NOMO-1 treated with dmso at 0.1 percent for 144 hours (cell line): ENCODE results near the gene PRKCA.
A peak's percentile ranks its signal among the peaks of the same experiment; 100 is the strongest.

Experiments used
- DNase-seq: peaks from one replicate; lab custom pipeline; 2025; ENCODE audit not compliant: unreplicated experiment; lab: John Stamatoyannopoulos, UW

PRKCA gene

DNA sequence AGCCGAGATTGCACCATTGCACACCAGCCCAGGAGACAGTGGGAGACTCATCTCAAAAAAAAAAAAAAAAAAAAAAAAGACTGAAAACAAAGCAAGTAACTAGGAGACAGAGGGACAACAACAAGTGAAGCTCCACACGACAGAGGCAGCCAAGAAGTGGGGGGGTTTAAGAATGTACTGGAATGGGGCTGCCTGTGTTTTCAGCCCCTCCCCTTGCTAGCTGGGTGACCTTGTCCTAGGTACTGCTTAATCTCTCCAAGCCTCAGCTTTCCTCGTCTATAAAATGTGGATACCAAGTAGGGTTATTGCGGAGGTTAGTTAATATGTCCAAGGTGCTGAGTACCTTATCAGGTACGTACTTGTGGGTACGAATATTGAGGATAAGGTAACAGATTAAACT, 368.7 kb downstream of the PRKCA start:
- no peak for DNase-seq

DNA sequence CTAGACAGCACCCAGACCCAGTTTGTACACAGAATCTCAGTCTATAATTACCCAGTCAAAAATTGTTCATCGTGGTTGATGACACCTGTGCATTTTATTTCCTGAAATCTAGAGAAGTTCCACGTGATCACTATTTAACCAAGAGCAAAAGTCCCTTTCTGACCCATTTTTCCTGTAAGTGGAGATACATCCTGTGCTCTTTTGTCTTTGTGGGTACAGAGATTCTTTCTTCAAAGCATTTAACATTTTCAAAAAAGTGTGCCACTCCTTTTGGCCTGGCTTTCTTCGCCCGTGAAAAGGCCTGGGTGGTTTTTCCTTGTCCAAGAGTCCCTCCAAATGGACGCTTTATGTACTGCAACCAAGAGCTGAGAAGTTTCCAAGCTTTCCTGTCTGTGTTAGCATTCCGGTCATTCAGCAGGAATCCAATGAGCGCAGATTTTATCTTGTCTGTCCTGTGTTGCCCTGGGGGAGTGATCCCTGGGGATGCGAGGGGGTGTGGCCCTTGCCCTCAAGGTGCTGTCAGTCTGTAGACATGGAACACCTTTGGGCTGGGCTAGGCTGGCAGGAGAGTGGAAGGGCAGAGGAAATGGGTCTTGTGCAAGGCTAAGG, 371.4 kb downstream of the PRKCA start:
- DNase-seq = no peak

DNA sequence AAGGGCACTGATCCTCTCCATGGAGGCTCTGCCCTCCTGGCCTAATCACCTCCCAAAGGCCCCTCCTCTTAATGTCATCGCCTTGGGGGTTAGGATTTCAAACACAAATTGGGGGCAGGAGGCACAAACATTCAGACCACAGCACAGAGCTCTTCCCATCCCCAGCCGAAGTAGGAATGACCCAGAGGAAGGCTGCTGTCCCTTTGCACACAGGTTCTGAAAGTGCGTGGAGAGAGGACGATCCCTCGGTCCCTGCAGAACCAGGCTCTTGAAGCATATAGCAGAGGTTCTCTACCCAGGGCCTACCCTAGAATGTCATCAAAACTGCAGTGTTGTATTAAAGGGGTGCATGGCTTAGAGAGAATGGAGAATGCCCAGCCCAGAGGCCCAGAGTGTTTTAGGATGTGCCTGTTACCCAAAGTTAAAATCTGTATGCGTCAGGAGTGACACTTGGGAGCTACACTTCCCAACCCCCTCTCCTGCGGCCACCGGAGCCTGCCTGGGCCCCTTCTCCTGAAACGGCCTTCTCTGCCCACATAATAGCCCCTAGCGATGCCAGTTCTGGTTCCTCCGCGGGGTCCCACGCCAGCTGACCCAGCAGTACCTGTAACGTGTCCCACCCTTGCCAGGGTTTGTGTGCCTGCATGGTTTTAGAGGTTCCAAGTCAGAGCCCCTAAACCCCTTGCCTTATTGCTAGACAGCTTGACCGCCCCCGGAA, 373.0 kb downstream of the PRKCA start:
- DNase-seq = no peak

DNA sequence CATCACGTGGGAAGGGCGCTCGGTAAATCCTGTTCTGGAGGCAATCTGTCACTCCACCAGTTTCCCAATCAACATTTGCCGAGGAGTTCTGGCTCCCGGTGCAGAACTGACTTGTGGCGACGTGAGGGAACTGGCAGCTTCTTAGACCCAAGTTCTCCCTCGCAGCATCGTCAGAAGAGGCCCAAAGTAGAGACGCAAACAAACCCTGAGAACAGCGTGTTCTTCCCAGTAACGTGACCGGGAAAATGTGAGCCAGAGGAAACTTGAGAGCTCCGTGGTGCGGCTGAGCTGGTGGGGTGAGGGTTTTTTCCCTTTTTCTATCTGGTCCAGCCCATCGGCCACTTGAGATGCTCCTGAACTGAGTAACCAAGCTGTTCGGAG, 373.6 kb downstream of the PRKCA start:
- no peak for DNase-seq

DNA sequence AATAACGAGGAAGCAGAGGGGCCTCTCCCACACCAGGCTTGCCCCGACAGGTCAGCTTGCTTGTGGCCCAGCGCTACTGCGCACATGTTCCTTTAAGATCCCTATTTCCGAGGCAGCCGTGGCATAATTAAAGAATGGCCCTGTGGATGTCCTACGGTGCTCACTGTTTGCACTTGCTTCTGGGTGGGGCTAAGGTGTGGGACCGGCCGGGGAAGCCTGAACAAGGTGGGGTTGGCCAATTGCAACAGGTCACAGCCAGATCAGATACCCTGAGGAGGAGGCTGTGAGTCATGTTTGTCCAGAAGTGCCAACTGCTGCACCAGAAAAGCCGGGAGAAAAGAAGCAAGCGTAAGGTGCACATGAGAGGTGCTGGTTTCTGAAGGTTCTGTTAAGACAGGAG, 374.0 kb downstream of the PRKCA start:
- DNase-seq = no peak

DNA sequence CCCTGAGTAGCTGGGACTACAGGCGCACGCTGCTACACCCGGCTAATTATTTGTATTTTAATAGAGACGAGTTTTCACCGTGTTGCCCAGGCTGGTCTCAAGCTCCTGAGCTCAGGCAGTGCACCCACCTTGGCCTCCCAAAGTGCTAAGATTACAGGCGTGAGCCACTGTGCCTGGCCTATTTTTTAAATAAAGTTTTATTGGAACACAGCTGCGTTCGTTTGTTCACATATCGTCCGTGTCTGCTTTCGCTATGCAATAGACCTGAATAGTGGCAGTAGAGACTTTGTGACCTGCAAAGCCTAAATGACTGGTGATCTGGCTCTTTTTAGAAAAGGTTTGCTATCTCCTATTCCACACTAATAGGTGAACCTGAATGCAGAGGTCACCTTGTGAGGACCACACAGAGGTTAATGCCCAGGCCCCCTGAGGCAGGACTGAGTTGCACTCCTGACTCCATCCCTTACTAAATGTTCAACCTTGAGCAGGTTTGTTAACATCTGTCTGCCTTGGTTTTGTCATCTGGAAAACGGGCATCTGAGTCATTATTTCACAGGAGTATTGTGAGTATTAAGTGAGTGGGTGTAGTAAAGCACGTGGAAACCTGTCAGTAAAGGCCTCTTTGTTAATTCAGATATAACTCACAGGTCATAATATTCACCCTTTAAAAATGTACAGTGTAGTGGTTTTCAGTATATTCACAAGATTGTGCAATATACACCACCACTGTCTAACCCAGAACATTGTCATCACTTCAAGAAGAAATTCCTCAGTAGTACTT, 375.0 kb downstream of the PRKCA start:
- DNase-seq = no peak

DNA sequence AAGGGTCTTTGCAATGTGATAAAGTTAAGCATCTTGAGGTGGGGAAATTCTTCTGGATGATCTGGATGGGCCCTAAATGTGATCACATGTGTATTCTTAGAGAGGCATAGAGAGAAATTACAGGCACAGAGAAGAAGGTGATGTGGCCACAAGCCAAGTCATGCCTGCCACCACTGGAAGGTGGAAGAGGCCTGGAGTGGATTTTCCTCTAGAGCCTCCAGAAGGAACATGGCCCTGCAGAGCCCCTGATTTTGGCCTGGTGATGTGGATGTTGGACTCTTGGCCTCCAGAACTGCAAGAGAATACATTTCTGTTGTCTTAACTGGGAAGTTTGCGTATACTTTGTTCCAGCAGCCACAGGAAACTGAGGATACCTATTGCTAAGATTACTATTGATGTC, 375.6 kb downstream of the PRKCA start:
- no peak for DNase-seq

DNA sequence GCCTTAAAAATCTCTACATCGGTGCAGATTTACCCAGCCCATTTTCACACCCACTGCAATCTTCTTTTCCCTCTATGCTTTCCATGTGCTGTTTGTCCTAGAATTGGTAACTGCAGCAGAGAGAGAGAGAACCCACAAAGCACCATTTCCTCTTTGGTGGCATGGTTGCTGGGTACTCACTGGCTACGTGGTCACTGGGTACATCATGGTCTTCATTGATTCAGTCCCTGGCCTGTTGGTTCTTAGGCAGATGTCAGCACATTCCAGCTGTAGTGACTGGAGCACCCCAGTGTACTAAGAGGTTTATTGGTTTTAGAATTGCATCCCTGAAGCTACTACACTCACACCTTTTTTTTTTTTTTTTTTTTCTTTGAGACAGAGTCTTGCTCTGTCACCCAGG, 376.4 kb downstream of the PRKCA start:
- DNase-seq = no peak

DNA sequence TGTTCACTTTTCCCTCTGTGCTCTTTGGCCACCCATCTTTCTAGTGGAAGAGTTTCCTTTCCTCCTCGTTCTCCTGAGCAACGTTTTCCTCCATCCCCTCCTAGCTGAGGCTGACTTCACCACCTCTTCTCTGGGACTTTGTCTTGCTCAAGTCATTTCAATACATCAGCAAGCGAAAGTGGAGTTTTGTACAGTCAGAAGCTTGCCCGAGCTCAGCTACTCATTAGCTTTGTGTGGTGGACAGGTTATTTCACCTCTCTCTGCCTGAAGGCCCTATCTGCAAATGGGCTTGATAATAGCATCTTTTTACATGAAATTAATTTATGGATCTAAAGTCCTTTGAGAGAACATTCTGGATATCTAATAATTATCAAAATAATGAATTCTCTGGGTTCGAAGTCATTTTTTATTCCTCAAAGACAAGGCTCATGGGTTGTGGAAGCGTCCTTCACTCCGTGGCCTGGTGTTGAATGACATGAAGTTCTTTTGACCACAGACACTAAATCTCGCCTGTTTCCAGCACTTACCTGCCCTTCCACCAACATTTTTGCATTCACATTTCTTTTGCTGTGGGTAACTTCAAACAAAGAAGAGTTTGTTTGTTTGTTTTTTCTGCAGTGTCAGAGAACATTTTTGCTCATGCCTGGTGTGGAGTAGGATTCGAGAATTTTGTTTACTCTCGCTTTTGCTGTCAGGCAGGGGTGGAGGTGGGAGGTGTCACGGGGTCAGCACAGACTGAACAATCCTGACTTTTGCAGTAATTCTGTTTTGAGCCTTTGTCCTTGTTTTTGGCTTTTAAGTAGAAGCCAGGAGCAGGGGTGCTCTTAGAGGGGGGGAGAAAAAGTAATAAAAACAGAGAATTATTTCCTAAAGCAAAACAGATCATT, 377.5 kb downstream of the PRKCA start:
- no peak for DNase-seq

DNA sequence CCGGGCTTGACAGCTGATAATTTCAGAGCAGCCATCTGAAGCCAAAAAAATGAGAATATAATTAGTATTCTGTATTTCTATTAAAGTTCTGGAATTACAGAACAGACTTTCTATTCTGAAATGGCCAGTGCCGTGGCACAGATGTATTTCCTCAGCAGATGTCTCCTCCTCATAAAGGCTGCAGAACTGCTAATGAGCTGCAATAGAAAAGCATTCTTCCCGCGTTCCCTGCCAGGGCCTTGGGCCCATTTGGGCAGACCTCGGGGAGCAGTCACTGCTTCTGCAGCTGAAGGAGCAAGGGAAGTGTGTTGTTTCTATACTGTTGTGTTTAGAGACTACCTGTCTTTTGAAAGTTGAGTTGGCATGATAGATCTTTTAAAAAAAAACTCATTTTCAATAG, 379.9 kb downstream of the PRKCA start:
- no peak for DNase-seq

DNA sequence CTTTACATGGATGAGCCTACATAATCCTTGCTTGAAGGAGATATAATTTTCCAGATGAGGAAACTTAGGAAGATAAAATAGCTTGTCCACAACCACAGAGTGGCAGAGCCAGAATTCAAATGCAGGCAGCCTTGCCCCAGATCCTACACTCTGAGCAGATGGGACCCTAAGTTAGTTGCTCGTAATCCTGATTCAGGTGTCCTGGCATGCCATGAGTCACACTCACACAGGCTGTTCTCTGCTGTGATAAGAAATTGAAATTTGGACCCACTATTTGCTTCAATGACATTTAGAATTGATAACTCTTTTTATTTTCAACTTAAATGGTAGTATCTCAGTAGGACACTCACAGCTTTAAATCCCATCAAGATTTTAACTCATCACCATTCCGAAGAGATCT, 381.8 kb downstream of the PRKCA start:
- DNase-seq = no peak

DNA sequence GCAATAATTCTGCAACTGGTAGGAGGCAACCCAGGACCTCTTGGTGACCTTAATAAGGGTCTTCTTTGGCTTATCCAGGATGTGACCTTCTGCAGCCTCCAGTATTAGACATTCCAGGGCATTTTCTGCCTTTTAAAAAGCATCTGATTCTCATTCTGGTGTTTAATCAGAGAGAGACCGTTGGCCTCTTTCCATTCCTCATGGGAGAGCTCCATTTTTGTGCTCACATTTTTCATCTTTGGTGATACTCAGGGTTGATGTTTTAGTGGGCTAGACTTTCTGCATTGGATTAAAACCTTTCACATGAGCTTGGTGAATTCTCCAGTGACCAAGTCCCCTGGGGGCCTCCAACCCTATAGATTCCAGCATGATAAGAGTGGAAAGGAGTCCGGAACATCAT, 382.3 kb downstream of the PRKCA start:
- no peak for DNase-seq

DNA sequence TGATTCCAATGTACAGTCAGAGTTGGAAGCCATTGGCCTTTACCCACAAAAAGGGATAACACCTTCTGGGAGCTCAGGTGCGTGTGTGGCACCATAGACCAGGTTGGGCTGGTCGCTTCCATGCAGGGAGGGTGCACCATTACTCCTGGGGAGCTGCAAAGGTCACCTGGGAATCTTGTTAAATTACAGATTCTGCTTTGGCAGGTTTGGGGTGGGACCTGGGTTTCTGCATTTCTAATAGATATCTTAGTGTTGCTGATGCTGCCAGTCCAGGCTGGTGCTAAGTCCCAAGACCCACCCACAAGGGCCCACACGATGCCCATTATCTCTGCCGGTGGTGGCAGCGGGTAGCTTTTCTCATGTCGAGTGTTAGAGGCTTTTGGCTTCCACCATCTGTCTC, 384.2 kb downstream of the PRKCA start:
- DNase-seq = no peak

DNA sequence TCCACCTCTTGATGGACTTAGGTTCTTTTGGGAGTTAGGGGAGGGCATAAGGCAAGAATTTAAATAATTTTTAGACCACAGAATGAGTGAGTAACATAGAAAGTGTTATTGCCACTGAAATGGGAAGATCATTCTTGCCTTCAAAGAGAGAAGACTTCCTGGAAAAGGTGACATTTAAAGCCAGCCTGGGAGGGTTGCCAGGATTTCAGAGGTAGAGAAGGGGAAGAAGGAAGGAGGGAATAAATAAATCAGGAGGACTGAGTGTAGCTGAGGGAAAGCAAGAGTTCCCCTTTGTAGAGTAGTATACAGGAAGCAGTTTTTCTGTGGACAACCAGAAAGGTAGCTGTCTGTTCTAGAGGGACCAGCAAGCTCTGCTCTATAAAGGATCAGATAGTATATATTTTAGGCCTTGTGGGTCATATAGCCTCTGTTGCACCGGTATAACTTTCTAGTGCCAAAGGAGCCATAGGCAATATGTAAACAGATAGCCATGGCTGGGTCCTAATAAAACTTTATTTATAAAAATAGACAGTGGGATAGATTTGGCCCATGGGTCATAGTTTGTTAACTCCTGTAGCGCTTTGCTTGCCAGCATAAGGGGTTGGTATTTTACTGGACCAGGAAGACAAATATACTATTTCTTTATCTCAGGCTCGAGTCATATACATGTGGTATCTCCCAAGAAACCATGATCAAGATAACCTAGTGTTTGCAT, 385.3 kb downstream of the PRKCA start:
- no peak for DNase-seq

DNA sequence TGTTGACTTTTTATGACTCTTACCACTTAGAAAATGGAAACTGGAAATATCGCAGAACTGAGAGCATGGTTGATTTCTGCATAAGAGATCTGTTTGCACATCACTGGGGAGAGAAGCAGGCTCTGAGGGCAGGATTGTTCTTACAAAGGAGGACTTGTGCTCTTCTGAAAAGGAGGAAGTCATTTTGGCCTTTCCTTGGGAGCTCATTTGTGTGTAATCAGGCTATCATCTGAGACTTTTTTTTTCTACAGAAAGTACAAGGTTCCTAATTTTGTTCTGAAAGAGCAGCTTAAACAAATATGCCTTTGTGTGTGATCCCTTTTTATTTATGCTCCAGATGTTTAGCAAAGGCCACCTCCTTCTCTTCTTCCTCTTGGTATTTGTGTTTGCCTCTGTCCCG, 386.8 kb downstream of the PRKCA start:
- peak; percentile 3 for DNase-seq

DNA sequence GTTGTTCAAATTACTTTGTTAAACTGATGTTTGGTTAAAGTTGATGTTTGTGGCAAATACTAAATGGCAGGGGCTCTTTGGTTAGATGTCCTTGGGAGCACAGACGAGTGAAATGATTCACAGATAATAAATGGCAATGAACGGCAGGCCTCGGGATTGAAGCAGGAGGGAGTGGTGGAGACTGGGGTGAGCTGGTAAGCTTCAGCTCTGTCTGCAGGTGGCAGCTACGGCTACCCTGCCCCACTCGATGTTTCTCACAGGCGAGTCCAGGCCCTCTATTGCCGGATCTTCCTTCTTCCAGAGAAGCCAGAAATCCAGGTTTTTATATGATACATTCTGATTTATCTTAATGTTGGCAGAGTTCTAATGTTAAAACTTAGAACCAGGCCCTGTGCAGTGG, 387.8 kb downstream of the PRKCA start:
- DNase-seq = no peak

DNA sequence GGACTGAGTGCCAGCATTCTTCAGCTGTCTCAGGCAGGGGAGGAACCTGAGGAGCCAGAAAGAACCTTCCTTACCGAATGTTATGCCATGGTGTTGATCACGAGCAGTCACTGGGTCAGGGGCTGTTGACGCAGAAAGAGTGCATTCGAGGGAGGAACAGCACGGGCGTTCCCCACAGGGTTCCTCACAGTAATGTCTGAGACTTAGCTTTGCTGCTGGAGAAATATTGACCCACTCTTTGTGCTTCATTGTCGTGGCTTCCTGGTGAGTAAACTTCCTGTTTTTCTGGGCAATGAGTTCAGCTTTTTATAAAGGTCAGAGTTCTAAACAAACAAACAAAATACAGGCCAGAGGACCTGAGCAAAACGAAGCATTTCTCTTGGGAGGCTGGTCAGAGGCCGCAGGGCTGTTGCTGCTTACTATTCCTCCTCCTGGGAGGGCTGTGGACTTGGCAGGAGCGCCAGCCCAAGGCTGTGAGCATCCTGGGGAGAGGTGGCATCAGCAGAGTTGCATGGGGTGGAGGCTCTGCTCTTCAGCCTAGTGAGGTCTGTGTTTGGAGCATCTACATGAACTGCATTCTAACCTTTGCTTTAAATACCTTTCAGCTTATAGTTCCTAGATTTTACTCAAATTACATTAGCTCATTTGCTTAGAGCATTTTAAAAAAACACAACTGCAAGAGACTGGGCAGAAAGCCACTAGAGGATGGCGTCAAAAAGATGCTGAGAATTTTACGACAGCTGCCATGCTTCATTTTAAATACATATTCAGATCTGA, 389.4 kb downstream of the PRKCA start:
- no peak for DNase-seq

DNA sequence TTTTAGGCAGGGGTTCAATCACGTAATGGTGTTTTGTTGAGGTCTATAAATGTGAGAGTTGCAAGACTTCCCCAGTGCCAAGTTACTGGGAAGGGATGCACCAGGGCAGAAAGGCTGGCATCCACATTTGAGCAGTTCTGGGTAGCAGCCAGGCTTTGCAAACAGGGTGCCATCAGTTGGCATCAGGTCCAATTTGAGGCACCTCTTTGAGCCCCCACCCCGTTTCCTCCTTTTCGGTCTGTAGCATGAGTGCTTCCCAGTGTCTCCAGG, 389.9 kb downstream of the PRKCA start:
- DNase-seq = no peak

DNA sequence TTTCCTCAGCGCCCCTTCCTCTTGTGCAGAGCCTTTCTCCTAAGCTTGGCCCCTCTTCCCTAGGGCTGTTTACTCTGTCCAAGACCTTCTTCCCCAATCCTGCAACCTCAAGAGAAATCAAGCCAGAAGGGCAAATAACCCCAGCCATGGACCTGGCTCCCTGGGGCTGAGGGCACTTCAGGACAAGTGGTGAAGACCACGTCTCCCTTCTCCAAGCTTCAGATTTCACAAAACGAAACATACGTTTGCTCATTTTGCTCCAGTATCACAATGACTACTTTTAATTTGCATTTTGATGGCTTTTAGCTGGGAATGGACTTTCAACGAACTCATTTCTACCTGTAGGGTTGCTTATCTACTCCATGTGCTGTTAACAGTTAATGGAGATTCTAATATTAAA, 392.7 kb downstream of the PRKCA start:
- DNase-seq = no peak

DNA sequence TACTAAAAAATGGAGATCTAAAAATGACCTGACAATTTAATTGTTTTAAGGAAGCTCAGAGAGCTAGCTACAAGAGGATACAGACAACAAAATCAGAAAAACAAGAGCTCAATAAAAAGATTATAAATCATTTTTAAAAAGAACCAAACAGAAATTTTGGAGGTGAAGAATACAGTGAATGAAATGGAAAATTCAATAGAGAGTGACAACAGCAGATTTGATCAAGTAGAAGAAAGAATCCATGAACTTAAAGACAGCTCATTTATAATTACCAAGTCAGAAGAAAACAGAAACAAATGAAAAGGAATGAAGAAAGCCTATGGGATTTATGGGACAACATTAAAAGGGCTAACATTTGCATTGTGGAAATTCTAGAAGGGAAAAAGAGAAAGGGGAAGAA, 395.9 kb downstream of the PRKCA start:
- DNase-seq = no peak
